ENCODE data around the gene P3H4.

The P3H4 gene

GRCh38 chr17:41821776-41822175 lies 10.0 kb upstream of the P3H4 start:
- no peak for DNase-seq (ENCODE audit: low read depth in 2 of 2)

- DNase-seq (ENCODE audit: low read depth in 2 of 2) = no peak
Observed at GRCh38 chr17:41818024-41818423, 6.3 kb upstream of the P3H4 start.

- no peak for DNase-seq (ENCODE audit: low read depth in 2 of 2)
Observed at GRCh38 chr17:41816637-41817320, 5.0 kb upstream of the P3H4 start.

GRCh38 chr17:41814195-41814594 lies 2.4 kb upstream of the P3H4 start:
- DNase-seq (ENCODE audit: low read depth in 2 of 2) = no peak

- no peak for DNase-seq (ENCODE audit: low read depth in 2 of 2)
Observed at GRCh38 chr17:41813699-41814124, 2.0 kb upstream of the P3H4 start.

- no peak for DNase-seq (ENCODE audit: low read depth in 2 of 2)
Observed at GRCh38 chr17:41813152-41813680, 1.5 kb upstream of the P3H4 start.

- no peak for DNase-seq (ENCODE audit: low read depth in 2 of 2)
Observed at GRCh38 chr17:41812381-41813151, 817 bp upstream of the P3H4 start, which contains the start of gene FKBP10. Gene FKBP10, plus strand, starts transcription at chr17:41813004. Its CDS starts 31 bp downstream, at chr17:41813035.

- DNase-seq (ENCODE audit: low read depth in 2 of 2) = no peak
Observed at GRCh38 chr17:41810659-41811548, 845 bp downstream of the P3H4 start.

- no peak for DNase-seq (ENCODE audit: low read depth in 2 of 2)
Observed at GRCh38 chr17:41806685-41807445, 4.9 kb downstream of the P3H4 start.

- DNase-seq (ENCODE audit: low read depth in 2 of 2) = no peak
Observed at GRCh38 chr17:41803049-41804020, 8.4 kb downstream of the P3H4 start.

GRCh38 chr17:41801374-41802271 lies 10.1 kb downstream of the P3H4 start:
- DNase-seq (ENCODE audit: low read depth in 2 of 2) = peak; percentile 63 to 69

GRCh38 chr17:41800601-41801373 lies 11.0 kb downstream of the P3H4 start:
- no peak for DNase-seq (ENCODE audit: low read depth in 2 of 2)

GRCh38 chr17:41799366-41799765 lies 12.4 kb downstream of the P3H4 start:
- no peak for DNase-seq (ENCODE audit: low read depth in 2 of 2)

- no peak for DNase-seq (ENCODE audit: low read depth in 2 of 2)
Observed at GRCh38 chr17:41797377-41797776, 14.4 kb downstream of the P3H4 start.

GRCh38 chr17:41796121-41796895 lies 15.4 kb downstream of the P3H4 start:
- no peak for DNase-seq (ENCODE audit: low read depth in 2 of 2)

GRCh38 chr17:41794540-41794975 lies 17.2 kb downstream of the P3H4 start:
- DNase-seq (ENCODE audit: low read depth in 2 of 2) = no peak
